NCI-H1930 (cell line): ENCODE results near the gene FUCA1.
"Not testable (repeated sequence)": the region's sequence is repeated elsewhere in the genome, so short reads cannot be mapped to it uniquely, and the experiment has no call there.

ENCODE experiments used
- DNase-seq, 2 experiments: peaks; one replicate each; lab custom pipeline; 2025; lab: John Stamatoyannopoulos, UW

FUCA1 gene

DNA sequence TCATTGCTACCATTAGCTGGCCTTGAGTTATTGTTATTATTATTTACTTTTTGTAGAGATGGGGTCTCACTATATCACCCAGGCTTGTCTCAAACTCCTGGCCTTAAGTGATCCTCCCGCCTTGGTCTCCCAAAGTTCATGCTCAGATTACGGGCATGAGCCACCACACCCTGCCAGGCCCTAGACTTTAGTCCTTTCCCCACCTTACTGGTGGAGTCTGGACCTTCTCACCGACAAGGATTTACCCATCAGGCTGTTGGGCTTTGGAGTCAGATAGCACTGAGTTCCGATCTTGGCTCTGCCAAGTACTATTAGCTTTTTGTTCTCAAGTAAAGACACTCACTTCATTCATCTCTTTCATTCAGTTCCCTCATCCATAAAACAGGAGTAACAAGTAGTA is 27.9 kb upstream of the FUCA1 start:
- no peak for DNase-seq

DNA sequence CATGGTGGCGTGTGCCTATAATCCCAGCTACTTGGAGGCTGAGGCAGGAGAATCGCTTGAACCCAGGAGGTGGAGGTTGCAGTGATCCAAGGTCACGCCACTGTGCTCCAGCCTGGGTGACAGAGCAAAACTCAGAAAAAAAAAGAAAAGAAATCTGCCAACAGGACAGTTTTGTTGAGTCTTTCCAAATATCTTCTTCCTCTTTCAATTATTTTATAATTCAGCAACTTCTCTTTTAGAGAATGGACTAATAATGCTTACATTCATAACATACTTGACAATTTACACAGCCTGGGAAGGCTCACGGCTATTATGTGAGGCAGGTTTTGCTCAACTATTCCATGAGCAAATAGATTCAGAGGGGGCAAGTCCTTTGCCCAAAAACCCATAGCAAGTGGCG is 27.0 kb upstream of the FUCA1 start:
- no peak for DNase-seq

DNA sequence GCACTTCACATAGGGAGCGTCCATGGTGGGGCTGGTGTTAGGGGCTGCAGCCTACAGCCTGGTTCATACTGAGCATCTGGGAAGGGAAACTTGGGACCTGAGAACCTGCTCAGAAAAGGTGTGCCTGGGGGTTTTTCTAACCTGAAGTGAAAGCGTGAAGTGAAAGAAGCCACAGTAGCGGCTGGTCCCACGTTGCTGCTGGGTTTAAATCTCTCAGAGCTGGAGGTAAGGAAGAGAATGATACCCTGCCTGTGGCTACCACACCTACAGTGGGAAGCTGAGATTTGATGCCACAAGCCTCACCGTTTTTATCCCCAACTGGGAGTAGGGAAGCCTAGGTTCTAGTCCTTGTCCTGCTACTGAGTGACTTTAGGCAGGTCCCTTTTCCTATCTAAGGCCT is 21.0 kb upstream of the FUCA1 start:
- no peak for DNase-seq

DNA sequence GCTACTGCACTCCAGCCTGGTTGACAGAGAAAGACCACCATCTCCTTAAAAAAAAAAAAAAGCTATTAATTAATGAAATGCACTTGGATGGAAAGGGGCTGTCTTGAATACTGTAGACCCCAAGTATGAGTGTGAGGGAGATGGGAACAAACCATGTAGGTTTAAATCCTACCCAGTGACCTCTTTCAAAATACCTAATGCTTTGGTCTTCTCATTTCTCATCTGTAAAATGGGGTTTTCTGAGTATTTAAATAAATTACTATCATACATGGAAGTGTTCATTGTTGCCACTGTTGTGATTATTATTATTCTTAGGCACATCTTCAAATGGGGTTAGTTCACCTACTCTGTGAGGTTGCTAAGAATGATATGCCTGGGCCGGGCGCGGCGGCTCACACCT is 17.1 kb upstream of the FUCA1 start:
- no peak for DNase-seq

DNA sequence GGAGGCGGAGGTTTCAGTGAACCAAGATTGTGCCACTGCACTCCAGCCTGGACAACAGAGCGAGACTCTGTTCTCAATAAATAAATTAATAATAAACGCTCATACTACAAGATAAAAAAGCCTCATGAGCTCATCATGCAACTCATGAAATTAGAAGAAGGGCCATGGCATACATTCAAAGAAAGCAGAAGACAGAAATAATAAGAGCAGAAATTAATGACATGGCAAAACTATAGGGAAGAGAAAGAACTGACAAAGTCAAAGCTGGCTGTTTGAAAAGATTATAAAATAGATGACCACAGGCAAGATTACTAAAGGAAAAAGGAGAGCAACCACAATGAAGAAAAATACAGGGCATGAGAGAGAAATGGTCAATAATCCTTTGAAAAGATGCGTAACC is 14.7 kb upstream of the FUCA1 start:
- DNase-seq = no peak

DNA sequence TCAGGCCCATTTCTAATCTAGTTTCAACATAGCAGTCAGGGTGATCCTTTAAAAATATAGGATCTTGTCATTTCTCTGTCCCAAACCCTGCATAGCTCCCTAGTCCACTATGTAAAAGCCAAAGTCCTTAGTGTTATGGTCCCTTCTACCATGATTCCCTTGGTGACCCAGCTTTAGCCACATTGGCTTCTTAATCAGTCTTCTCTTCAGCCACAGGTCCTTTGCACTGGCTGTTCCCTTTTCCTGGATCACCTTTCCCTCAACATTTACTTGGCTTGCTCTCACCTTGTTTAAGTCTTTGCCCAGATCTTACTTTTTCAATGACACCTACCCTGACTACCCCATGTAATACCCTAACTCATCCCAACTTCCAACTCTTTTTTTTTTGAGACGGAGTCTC is 11.7 kb upstream of the FUCA1 start:
- no peak for DNase-seq

DNA sequence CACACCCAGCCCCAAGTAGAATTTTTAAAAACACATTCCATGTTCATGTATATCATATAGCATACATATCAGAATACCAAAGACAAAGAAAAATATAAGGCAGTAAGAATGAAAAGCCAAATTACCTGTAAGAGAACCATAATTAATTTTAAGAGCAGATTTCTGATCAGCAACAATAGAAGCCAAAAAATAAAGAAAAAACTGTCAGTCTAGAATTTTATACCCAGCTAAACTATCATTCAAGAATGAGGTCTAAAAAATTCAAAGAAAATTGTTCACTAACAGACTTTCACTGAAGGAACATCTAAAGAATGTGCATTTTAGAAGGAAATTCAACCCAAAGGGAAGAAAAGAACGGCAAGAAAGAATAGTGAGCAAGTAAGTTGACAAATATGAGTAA is 10.6 kb upstream of the FUCA1 start:
- no peak for DNase-seq

DNA sequence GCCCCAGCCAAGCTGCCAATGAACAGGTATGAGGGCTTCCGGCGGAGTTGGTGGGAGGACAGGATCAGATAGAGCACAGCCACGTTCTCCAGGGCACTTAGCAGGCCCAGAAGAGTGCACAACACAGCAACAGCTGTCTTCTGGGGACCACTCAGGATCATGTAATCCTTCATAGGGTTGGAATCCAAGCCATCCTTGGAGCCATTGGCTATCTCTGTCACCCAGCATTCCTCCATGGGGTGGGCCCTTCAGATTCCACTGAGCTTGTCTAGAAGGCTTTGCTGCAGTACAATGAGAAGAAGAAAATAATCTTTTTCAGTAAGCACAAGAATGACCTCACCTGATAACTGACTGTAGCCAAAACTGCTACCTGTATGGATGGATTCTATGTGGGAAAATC is 7.3 kb upstream of the FUCA1 start:
- no peak for DNase-seq

DNA sequence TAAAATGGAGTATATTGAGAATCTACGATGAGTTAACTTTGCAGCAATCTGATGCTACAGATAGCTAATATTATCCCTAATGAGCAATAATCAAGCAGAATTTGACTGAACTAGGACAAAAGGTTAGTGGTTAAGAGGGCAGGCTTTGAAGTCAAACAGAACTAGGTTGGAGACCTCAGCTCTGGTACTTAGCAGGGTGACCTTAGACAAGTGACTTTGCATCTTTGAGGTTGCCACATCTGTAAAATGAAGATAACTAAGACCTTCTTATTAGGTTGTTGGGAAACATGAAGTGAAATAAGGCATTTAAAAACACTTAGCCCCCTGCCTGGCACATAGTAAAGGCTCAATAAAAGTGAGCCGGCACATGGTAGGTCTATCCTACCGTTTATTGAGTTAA is 4.3 kb upstream of the FUCA1 start:
- DNase-seq = no peak

DNA sequence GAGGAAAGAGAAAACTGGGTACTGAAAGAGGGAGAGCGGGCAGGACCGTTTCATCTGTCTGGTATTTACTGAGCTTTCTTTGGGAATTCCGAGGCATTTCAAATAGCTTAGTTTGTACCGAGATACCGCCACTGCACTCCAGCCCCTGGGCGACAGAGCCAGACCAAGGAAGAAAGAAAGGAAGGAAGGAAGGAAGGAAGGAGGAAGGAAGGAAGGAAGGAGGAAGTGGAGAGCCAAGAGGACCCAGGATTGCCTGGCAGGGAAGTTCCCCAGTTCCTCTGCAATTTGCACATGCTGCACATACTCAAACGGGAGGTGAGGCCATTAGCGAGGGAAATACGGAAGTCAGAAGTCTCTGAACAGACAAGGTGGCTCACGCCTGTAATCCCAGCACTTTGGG is 961 bp upstream of the FUCA1 start:
- no peak for DNase-seq

DNA sequence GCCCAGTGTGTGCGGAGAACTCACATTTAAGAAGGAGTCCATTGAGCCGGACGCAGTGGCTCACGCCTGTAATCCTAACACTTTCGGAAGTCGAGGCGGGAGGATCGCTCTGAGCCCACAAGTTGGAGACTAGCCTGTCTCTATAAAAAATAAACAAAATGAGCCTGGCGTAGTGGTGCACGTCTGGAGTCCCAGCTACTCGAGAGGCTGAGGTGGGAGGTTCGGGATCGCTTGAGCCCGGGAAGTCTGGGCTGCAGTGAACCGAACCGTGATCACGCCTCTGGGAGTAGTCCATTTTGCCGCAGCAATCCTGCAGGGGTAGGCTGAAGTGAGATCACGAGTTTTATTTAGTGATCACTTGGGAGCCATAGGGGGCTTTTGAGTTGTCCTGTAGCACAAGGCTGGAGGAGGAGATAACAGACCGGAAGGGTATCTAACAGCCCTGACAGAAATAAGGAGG is 497 bp upstream of the FUCA1 start:
- peak in 1 of 2 experiments; percentile 14 for DNase-seq

DNA sequence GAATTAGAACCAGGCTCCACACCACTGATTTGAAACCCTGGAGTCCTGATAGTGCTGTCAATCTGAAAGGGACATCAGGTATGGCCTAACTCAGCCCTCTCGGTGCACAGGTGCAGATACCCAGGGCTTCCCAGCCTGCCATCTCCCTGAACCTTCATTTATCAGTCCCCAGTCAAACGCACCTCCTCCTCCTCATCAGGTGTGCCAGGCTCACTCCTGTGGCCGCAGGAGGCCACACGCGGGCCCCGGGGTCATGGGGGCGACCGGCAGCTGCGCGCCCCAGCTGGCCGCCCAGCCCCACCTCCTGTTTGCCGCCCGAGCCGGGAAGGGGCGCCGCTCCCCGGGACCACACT is 572 bp downstream of the FUCA1 start:
- no peak for DNase-seq

DNA sequence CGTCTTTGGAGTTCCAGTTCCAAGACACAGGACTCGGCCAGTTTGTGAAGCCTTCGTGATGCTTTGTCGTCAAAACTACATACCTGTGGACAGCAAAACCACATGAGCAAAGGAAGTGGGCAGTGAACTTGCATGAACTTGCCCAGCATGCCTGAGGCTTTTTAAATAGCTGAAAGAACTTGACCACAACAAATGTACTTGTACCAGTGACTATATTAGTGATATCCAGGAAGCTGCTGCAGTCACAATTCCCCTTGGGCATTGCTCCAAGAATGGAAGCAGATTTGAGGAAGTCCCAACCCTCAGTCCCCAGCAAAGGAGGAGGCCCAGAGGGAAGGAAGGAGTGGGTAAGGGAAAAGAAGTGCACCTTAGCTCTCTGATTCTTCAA is 2.6 kb downstream of the FUCA1 start:
- DNase-seq = no peak

DNA sequence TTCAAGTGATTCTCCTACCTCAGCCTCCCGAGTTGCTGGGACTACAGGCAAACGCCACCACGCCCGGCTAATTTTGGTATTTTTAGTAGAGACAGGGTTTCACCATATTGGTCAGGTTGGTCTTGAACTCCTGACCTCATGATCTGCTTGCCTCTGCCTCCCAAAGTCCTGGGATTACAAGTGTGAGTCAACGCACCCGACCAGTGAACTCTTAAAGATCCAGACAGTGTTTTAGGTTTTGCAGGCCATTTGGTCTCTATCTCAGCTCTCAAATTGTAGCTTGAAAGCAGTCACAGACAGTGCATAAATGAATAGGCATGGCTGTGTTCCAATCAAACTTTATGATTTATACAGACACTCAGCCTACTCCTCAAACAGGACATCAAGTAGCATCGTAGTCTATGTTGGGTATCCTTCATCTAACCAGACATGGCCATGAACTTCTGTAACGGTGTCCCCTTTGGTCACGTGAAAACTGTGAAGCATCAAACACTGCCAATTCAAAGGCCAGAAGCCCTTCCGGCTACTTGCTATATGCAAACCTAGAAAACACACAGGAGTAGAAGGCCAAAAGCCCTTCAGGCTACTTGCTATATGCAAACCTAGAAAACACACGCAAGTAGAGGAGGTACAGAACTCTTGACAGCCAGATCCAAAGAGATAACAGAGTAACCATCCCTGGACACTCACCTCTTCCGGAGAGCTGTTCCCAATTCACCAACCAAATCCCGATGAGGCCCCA is 3.1 kb downstream of the FUCA1 start:
- DNase-seq = no peak

DNA sequence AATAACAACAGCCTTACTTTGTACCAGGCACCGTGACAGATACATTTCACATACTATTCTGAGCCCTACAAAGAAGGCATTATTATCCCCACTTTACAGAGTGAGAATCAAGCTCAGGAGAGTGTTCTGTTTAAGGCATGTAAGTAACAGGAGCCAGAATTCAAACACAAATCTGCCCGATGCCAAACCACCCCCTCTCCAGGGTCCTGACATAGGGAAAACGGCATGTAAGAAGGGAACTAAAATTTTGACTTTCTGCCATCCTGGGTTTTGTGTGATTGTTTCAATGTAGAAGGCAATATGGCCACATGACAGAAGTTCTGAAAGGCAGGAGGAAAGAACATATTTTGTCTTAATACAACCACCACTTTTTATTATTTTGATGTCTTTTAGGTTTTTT is 5.5 kb downstream of the FUCA1 start:
- no peak for DNase-seq

DNA sequence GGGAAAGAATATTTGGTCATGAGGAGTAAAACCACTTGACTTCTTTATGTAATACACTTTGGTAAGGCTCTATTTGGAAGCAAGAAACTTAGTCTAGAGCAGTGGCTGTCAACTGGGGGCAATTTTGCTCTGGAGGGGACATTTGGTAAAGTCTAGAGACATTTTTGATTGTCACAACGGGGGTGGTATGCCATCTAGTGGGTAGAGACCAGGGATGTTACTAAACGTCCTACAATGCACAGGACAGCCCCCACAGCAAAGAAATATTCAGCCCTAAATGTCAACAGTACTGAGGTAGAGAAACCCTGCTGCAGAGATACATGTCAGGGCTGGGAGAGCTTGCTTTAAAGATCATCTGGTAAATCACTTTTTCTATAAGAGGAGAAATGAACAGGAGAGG is 13.5 kb downstream of the FUCA1 start:
- DNase-seq = no peak

DNA sequence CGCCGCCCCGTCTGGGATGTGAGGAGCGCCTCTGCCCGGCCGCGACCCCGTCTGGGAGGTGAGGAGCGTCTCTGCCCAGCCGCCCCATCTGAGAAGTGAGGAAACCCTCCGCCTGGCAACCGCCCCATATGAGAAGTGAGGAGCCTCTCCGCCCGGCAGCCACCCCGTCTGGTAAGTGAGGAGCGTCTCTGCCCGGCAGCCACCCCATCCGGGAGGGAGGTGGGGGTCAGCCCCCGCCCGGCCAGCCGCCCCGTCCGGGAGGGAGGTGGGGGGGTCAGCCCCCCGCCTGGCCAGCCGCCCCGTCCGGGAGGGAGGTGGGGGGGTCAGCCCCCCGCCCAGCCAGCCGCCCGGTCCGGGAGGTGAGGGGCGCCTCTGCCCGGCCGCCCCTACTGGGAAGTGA is 15.0 kb downstream of the FUCA1 start:
- not testable (repeated sequence) for DNase-seq

DNA sequence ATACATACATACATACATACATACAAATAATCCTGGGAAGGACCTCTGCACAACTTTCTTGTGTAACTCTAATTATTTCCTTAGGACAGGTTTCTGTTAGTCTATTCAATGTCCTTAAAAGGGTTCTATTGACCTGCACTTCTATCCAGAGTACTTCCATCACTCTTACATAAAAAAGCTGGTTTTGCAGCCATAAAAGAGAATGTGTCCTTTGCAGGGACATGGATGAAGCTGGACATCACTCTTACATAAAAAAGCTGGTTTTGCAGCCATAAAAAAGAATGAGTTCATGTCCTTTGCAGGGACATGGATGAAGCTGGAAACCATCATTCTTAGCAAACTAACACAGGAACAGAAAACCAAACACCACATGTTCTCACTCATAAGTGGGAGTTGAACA is 16.7 kb downstream of the FUCA1 start:
- not testable (repeated sequence) for DNase-seq

DNA sequence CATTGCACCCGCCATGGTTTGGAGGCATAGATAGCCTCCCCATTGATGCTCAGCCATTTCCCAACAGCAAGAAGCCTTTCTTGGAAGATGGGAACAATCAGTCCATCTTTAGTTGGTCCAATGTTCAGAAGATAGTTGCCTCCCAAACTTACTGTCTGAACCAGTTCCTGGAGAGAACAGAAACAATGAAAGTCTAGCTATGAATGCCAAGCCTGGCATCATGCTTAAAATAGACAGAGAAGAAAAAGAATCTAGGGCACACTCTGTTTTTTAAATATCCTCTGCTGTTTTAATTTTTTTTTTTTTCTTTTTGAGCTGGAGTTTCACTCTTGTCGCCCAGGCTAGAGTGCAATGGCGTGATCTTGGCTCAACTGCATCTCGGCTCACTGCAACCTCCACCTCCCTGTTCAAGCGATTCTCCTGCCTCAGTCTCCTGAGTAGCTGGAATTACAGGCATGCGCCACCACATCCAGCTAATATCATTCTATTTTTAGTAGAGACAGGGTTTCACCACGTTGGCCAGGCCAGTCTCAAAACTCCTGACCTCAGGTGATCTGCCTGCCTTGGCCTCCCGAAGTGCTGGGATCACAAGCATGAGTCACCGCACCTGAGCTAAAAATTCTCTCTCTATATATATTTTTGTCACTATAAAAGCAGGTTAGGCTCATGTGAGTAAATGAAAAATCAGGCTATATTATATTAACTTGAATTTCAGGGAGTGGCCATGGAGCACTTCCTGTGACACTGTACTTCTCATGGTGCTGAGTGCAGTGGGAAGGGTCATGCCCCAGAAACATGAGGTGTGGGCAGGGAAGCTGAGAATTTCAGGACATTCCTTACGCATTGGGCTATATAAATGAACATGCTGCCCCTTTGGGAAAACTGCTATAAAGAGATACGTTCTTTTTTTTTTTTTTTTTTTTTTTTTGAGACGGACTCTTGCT is 19.1 kb downstream of the FUCA1 start:
- DNase-seq = no peak

DNA sequence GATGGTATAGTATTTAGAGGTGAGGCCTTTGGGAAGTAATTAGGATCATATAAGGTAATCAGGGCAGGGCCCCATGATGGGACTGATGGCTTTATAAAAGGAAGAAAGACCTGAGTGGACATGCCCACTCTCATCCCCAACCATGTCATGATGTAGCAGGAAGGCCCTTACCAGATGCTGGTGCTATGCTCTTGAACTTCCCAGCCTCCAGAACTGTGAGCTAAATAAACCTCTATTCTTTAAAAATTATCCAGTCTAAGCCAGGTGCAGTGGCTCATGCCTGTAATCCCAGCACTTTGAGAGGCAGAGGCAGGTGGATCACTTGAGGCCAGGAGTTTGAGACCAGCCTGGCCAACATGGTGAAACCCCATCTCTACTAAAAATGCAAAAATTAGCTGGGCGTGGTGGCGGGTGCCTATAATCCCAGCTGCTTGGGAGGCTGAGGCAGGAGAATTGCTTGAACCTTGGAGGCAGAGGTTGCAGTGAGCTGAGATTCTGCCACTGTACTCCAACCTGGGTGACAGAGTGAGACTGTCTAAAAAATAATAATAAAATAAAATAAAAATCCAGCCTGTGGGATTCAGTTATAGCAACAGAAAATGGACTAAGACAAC is 20.5 kb downstream of the FUCA1 start:
- not testable (repeated sequence) for DNase-seq

DNA sequence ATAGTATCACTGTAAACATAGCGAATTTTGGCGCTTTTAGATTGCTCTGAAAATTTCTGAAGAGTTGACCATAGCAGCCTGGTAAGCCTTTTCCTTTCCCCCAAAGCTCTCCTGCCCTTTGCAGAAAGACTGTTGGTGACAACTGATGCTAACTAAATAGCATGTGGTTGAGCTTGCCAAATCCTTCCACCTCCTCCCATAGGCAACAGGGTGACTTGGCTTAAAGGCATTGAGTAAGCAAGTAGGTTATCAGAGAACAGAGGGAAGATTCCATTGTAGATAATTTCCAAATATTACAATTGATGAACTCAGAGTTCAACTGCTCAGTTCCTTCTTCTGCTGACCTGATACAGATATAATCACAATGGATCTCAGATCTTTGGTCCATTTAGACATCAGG is 22.9 kb downstream of the FUCA1 start:
- DNase-seq = no peak

DNA sequence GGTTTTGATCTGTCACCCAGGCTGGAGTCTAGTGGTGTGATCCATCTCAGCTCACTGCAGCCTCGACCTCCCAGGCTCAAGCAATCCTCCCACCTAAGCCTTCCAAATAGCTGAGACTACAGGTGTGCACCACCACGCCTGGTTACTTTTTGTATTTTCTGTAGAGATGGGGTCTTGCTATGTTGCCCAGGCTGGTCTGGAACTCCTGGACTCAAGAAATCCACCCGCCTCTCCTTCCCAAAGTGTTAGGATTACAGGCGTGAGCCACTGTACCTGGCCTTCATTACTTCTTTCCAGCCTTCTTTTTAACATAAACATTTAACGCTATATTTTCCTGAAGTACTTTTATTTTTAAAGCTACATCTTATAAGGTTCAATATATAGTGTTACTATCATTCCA is 24.4 kb downstream of the FUCA1 start:
- DNase-seq = no peak

DNA sequence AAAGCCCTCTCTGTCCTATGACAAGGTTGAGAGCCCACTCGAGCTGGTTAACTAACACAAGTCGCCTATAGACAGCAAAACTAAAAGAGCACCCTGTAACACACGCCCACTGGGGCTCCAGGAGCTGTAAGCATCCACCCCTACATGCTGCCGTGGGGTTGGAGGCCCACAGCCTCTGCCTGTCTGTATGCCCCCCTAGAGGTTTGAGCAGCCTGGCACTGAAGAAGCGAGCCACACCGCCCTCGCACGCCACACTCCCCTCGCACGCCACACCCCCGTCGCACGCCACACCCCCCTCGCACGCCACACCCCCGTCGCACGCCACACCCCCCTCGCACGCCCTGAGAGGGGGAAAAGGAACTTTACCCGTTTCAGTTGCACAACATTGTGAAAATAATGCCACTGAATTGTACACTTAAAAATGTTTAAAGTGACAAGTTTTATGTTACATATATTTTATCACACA is 29.7 kb downstream of the FUCA1 start:
- DNase-seq = peak; percentile 43
